ENCODE measurements around the gene LRRC8D.
A peak's percentile ranks its signal among the peaks of the same experiment; 100 is the strongest.

Gene LRRC8D

DNA sequence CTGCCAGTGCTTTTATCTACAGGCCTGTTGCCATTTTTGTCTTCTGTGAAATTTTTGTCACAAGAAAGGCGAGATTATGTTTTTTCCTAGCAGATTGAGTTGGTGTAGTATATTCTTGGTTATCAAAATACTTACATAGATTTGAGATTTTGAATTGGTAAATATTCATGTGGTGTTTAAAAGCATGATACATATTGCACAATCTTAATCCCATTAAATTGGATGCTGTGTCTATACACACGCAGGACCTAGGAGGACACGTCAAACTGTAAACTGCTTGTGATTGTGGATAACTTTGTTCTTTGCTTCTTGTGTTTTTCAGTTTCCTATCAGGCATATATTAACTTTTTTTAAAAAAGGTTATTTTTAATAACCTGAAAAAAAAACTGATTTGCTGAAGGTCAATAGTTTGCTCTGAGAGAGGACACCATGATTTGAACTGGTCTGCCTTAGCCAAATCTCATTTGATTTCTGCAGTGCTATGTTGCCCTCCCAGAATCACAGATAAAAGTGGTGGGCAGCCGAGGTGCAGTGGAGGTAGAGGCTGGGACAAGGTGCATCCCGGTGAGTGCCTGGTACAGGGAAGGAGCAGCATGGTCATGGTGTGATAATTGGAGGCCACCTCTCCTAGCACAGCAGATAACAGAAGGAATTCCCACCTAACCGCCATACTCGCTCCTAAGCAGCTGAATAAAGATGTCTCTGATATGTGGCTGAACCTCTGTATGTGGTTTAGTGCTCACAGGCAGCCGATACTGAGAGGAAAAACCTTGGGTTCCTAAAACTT lies 76.7 kb downstream of the LRRC8D start:
- no peak for DNase-seq

- no peak for DNase-seq
Observed at GRCh38 chr1:89898150-89898549, 77.3 kb downstream of the LRRC8D start.

GRCh38 chr1:89898695-89899470 lies 78.1 kb downstream of the LRRC8D start:
- DNase-seq: no peak

DNA sequence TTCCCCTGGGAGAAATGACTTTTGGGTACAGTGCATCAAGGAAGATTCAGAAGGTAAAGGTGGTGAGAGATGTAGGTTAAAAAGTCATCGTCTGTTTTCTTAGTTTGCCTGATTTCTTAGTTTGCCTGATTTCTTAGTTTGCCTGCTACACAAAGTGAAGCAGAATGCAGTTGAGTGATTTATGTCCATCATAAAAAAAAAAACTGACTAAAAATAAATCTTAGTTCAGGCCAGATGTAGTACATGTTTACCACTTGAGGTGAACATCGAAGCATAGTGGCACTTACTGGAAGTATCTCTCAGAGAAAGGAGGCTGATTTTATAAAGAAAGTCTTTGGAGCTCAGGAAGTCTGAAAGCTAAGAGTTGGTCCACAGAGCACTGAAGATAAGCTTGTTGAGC lies 79.5 kb downstream of the LRRC8D start:
- no peak for DNase-seq

- DNase-seq: no peak
Observed at GRCh38 chr1:89900791-89901708, 80.2 kb downstream of the LRRC8D start.

DNA sequence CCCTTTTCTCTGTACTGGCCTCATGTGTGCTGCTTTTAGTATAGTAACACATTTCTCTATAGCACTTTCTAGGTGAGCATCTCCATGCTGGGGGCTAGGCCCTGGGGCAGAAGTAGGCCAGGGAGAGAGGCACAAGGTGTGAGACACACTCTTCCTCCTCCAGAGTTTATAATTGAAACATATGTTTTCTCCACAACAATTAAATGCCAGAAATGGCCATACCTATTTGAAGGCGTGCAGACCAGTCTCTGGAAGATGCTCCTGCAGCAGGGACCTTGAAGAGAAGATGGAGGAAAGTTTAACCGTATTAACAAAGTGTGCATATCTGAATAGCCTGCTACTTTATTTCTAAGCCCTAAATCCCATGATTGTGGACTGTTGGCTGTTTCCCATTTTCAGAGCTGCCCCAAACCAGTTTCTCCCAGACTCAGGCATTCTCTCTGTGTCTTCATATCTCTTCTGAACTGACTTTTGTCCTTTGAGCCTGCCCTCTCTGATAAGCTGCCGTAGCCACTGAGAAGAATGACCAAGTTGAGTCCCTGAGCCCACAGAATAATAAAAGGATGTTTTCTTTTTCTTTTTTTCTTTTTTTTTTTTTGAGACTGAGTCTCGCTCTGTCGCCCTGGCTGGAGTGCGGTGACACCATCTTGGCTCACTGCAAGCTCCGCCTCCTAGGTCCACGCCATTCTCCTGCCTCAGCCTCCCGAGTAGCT lies 81.3 kb downstream of the LRRC8D start:
- DNase-seq: no peak

DNA sequence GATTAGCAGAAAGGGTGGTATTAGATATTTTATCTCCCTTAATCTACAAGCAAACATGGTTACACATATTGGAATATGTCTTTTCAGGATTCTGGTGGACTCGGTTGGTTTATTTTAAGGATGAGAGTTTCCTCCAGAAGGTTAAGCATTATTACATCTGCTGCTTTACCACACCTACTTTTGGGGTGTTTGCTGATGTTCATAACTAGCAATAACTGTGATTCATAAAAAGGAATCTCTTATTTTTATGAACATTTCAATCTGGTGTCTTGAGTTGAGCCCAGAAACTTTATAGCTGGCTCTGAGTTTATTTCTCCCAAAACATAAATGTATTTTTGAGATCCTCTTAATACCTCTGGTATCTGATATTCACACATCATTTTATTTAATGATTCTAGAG lies 82.7 kb downstream of the LRRC8D start:
- DNase-seq: no peak

DNA sequence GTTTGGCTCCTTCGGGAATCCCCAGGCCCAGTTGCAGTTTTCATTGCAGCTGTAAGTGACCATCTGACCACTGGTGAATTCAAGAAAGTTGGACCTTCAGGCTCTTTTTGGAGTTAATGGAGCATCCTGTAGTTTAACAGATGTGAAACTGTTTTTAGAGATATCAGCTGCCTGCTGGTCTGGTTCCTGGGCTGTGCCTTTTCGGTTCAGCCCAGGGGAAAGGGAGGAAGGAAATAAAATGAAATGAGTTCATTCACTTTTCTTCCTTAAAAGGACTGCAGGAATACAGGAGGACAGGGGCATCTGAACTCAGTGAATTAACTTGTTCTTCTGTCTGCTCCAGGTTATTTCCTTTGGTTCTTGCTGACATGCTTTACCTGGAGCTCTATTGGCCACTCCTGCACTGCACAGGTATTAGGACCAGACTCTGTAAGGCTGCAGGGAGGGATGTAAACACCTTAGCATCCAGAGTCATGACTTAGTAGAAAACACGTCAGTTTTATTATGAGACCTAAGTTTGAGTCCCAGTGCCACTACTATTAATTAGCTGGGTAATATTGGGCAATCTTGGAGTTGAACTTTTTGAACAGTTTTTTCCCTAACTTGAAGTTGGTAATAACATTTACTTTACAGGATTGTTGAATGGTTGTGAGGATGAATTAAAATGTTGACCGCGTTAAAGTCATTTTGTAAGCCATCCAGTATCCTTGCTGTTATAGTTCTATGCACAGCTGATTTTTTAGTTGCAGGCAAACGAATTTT lies 83.6 kb downstream of the LRRC8D start:
- DNase-seq: peak in 1 of 2 donors; percentile 7

- DNase-seq: no peak
Observed at GRCh38 chr1:89905395-89906058, 84.7 kb downstream of the LRRC8D start.

GRCh38 chr1:89906088-89906487 lies 85.3 kb downstream of the LRRC8D start:
- DNase-seq: no peak

- DNase-seq: no peak
Observed at GRCh38 chr1:89907727-89908212, 86.9 kb downstream of the LRRC8D start.

DNA sequence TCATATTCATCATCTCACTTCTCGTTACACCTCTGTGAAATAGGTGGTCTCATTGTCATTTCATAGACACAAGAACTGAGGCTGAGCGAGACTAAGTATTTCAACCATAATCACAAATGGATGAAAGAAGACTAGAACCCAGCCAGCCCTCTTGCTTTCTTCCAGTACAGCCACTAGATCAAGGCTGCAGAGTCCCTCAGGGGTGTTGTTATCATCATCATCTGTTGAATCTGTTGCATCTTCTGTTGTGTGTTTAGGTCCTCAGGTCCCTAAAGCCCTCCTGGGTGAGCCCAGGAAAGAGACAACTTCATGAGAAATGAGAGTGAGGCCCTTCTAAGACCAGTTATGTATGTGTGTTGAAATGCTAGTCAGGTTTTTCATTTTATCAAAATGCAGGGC lies 87.4 kb downstream of the LRRC8D start:
- no peak for DNase-seq

DNA sequence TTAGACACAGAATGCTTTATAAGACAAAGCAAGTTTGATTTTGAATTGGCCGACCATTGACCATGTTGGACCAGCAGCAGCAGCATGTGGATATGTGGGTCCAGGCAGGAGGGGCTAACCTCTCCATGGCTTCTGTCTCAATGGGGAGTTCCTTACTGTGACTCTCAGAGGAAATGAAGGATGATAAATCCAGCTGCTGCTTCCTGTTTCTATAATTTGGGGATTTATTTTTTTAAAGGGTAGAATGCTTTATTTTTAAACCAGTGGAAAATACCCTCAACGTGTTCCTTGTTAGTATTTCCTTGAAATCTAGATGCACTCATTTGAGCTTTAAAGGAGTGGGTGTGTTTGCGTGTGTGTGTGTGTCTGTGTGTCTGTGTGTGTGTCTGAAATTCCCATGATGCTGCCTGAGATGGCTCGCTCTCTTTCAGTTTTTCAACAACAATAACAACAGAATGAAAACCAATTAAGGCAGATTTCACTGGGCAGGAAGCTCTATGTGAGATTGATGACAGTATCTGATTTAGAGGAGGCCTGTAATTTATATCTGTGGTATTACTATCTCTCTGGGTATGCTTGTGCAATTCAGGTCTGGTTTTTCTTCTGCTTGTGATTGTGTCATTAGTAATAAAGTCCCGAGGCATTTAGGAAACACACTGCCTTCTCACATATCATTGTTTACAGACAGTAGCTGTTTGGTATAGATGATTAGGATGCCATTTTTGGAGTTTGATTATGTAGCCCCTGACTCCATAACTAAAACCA lies 88.0 kb downstream of the LRRC8D start:
- peak; percentile 64 to 65 for DNase-seq

- no peak for DNase-seq
Observed at GRCh38 chr1:89910268-89910667, 89.4 kb downstream of the LRRC8D start.

DNA sequence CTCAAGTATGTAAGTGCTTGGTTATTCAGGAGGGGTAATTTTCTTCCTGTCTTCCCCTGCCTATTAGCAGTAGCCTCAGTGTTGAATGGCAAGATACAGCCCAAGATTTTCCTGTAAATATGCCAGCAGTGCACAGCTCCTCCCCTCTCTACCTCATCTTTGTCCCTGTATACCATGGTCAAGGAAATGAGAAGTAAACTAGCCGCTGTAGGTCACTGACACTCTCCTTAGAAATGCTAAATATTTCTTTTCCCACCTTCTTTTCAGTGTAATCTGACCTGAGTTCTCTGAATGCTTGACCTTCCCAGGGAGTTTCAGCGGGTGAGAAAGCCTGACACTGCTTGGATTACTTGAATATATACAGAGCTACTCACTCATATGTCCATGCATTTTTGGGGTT lies 89.9 kb downstream of the LRRC8D start:
- no peak for DNase-seq

DNA sequence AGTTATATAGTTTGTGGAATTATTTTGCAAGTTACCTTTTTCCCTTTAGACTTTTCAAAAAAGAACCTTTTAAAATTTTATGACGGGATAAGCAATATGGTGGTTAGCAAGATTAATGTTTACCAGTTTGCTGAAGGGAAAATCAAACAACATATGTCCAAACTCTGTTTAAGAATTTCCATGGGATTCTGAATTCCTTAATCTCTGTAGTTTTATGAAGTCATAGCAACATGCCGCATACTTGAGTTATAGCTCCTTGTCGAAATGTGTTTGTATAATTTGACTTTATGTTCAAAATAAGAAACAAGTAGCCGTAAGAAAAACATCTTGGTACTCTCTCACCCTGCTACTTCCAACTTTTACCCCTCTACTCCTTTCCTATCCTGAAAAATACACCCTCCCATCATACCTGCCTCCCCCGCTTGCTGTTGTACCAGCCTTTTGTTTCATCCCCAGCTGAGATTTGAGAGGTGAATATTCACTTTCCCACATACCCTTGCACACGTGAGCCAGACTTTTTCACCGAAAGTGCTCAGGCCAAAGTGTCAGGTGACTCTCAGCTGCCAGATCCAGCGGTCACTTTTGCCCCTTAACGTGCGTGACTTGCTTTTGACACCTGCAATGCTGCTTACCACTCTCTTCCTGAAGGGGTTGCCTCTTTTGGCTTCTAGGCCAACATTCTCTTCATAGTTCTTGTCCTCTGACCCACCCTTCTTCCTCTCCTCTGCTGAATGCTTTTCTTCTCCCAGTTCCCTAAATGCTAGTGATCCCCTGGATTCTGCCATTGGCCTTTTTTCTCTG lies 90.6 kb downstream of the LRRC8D start:
- no peak for DNase-seq

DNA sequence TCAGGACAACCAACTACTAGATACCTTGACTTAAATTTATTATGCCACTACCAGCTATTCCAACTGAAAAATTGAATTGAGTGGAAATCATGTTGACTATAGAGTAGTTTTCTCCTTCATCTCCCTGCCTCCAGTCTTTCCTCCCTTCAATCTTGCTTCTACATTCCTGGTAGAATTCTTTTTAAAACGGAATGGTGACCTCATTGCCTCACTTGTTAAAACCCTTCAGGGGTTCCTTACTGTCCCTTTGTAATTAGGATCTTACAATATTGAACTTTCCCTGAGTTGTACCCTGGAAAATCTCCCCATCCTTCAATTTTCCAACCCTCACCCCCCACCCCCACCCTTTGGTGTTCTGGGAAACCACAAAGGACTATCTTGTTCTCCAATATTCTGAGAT lies 91.2 kb downstream of the LRRC8D start:
- no peak for DNase-seq

GRCh38 chr1:89913353-89914095 lies 92.7 kb downstream of the LRRC8D start:
- DNase-seq: no peak
